Measurements from ENCODE around the gene RSRC1.

RSRC1 gene

DNA sequence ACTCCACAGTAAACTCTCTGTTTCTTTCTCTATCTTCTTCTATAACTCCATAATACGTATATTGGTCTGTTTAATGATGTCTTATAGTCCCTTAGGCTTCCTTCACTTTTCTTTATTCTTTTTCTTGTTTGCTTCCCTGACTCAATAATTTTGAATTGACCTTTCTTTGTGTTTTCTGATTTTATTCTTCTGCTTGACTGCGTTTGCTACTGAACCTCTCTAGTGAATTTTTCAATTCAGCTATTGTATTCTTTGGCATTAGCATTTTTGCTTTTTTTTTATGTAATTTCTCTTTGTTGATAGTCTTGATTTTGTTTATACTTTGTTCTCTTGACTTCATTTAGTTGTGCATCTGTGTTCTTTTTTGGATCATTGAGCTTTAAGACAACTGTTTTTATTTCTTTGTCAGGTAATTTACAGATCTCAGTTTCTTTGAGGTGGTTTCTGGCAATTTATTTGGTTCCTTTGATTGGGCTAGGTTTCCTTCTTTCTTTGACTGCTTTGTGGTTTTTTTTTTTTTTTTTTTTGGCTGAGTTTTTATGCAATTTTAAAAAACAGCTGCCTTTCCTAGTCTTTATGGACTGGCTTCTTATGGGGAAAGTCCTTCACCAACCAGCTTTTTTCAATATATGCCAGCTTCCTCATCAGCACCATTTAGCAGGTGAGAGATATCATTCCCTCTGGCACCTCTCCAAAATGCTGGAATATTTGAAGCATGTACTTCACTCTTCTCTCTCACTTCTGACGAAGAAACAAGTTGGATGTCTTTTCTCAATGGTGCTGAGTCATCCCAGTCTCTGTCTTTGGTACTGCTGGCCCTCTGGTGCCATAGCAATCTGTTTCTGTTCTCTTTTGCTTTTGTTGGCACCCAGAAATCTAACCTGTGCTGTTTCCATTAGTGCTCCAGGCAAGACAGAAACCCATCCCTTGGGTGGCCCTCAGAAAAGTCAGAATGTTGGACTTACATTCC lies 17.6 kb downstream of the RSRC1 start:
- Histone ChIP-seq H3K36me3 (replicated peaks) (no peaks in the 10 kb centered on the region), H3K4me3 (ENCODE audit: low read depth, low read length) (no peak overlapping the region), H3K27me3 (replicated peaks) (no peaks in the 10 kb centered on the region), H3K27ac (no peak overlapping the region)
- in situ Hi-C loops (cut with HindIII; ENCODE audit: low pct_ligation_motif_present, low sequenced_read_pairs): no loop called here
- DNase-seq: peak; percentile 43
- TF ChIP-seq, protein P1, sequence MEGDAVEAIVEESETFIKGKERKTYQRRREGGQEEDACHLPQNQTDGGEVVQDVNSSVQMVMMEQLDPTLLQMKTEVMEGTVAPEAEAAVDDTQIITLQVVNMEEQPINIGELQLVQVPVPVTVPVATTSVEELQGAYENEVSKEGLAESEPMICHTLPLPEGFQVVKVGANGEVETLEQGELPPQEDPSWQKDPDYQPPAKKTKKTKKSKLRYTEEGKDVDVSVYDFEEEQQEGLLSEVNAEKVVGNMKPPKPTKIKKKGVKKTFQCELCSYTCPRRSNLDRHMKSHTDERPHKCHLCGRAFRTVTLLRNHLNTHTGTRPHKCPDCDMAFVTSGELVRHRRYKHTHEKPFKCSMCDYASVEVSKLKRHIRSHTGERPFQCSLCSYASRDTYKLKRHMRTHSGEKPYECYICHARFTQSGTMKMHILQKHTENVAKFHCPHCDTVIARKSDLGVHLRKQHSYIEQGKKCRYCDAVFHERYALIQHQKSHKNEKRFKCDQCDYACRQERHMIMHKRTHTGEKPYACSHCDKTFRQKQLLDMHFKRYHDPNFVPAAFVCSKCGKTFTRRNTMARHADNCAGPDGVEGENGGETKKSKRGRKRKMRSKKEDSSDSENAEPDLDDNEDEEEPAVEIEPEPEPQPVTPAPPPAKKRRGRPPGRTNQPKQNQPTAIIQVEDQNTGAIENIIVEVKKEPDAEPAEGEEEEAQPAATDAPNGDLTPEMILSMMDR (IDR thresholded peaks at IDR 0.05; ENCODE audit: low read depth, low read length, missing control alignments): no peak

DNA sequence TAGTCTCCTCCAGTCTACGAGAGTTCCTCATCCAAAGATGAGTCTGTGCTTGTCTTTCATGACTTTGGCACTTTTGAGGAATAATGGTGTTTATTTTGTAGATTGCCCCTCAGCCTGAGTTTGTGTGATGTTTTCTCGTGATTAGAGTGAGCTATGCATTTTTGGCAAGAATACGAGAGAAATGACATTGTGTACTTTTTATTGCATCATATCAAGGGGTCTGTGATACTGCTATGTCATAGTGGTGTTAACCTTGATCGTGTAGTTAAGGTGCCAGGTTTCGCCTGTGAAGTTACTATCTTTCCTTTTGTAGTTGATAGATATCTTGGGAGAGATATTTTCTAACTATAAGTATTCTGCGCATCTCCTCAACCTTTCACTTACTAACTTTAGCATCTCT lies 18.9 kb downstream of the RSRC1 start:
- H3K4me3 ChIP-seq (ENCODE audit: low read depth, low read length): no peak overlapping the region
- in situ Hi-C loops (cut with HindIII; ENCODE audit: low pct_ligation_motif_present, low sequenced_read_pairs): no loop called here
- no peaks in the 10 kb centered on the region for H3K27me3 ChIP-seq (replicated peaks)
- no peak overlapping the region for H3K27ac ChIP-seq
- no peaks in the 10 kb centered on the region for H3K36me3 ChIP-seq (replicated peaks)
- TF ChIP-seq, protein P1 (IDR thresholded peaks at IDR 0.05; ENCODE audit: low read depth, low read length, missing control alignments): no peak
- DNase-seq: no peak

DNA sequence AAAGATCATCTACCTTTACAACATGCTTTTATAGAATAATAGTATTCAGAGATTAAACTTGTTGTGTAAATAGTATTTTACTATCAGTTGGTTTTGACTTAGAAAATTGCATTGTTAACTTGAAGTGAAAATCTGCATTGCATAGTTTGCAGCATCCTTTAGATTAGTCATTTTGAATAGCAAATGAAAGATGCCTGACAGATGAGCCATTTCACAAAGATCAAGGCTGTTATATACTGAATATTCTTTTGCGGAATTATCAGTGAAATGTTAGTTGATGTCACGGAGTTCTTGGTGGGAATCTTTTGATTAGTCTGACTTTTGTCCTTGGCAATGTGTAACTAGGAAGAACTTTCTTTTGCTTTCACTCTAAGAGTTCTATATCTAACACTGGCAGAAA lies 24.5 kb downstream of the RSRC1 start:
- TF ChIP-seq, protein P1 (IDR thresholded peaks at IDR 0.05; ENCODE audit: low read depth, low read length, missing control alignments): no peak
- H3K27me3 ChIP-seq (replicated peaks): no peaks in the 10 kb centered on the region
- in situ Hi-C loops (cut with HindIII; ENCODE audit: low pct_ligation_motif_present, low sequenced_read_pairs): no loop called here
- DNase-seq: no peak
- H3K27ac ChIP-seq: no peak overlapping the region
- H3K4me3 ChIP-seq (ENCODE audit: low read depth, low read length): no peak overlapping the region
- no peaks in the 10 kb centered on the region for H3K36me3 ChIP-seq (replicated peaks)

DNA sequence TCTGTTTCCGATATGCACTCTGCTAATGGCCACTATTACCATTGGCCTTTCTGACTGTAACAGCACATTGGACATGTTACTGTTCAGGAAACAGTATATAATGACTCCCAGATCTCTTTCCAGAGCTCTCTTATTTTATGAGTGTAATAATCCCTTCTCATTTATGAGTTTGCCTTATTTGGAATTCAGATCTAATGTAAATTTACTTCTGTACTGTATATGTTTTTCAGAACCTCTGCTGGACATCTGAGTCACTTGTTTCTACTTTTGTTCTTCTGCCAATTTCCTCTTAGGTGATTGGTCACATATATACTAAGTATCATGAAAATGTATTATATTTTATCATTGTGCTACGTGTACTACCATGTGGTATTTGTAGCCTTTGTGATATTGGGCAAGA lies 30.5 kb downstream of the RSRC1 start:
- no peaks in the 10 kb centered on the region for H3K36me3 ChIP-seq (replicated peaks)
- in situ Hi-C loops (cut with HindIII; ENCODE audit: low pct_ligation_motif_present, low sequenced_read_pairs): no loop called here
- no peak for DNase-seq
- TF ChIP-seq, protein P1 (IDR thresholded peaks at IDR 0.05; ENCODE audit: low read depth, low read length, missing control alignments): no peak
- no peaks in the 10 kb centered on the region for H3K27me3 ChIP-seq (replicated peaks)
- H3K4me3 ChIP-seq (ENCODE audit: low read depth, low read length): no peak overlapping the region
- H3K27ac ChIP-seq: no peak overlapping the region

DNA sequence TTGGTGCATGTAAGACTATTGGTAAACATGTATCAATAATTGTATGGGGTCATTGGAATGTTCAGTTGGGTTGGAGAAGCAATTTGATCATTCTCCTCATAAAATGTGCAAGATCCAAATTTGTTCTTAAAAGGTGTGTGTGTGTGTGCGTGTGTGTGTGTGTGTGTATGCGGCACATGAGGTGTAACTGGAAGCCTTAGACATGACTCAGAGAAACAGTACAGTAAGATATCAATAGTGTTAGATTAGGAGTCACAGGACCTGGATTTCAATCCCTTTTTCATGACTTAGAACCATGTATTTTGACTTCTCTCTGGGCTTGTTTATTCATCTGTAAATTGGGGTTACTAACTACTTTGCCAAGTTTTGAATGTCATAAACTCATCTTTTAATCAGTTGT lies 38.3 kb downstream of the RSRC1 start:
- Histone ChIP-seq H3K36me3 (replicated peaks) (no peaks in the 10 kb centered on the region), H3K27ac (no peak overlapping the region), H3K4me3 (ENCODE audit: low read depth, low read length) (no peak overlapping the region), H3K27me3 (replicated peaks) (no peaks in the 10 kb centered on the region)
- TF ChIP-seq, protein P1 (IDR thresholded peaks at IDR 0.05; ENCODE audit: low read depth, low read length, missing control alignments): no peak
- DNase-seq: no peak
- in situ Hi-C loops (cut with HindIII; ENCODE audit: low pct_ligation_motif_present, low sequenced_read_pairs): no loop called here

Measured in brain microvascular endothelial cell (primary cell).